Measurements from ENCODE around the gene STPG3. TPM values are rescaled to one million over a fixed set of nuclear protein-coding genes. Genes with fewer than 3 reads are reported as not detected.

The STPG3 gene
- total and polyA plus RNA-seq, 2 of the 13 experiments (the other 11 are each of a cell fraction or from before 2014, with no cell fraction given) = not detected

DNA sequence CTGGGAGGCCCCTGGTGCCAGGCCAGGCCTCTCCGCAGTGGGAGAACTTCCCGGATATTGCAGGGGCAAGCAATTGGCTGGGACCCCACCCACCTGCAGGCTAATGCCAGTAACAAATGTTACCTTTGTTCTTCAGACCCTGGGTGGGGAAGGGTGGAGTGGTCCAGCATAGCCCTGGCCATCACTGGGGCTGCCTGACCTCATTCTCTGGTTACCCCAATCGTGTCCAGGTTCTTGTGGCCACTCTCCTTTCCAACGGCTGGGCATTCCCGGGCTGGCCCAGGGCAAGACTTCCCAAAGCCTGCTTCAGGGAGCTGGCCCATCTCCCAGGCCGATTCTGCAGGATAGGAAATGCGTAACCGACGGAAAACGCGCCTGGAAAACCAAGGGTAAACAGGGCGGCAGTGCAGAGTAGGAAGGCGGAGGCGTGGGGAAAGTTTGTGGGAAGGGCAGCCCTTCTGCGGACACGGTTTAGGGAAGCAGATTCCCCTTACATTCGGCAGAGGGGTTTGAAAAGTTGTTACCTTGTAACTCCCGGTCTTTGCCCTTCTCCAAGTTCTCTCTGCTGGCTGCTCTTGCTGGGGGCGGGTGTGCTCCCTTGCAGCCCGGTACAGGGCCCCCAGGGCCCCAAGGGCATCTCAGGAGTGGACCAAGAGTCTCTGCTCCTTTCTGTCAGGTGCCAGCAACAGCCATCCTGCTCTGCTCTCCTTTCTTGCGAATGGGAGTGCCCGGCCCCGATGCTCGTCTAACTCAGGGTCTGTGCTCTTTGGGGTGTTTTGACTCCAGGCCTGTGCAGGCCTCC is 47.5 kb downstream of the STPG3 start:
- CTCF ChIA-PET (ENCODE audit: low intra/inter-chr PET ratio, low total read pairs) = no interaction called here
- WGBS (ENCODE audit: low lambda C conversion rate) = 3% methylated on average over 18 of the region's 24 CpGs
- POLR2A ChIA-PET = interaction anchor here (2.2 kb wide), 1 partner anchor 21 kb away, joined by 7 read pairs; the partner anchor contains the start of gene TOR4A
- intact Hi-C loops (cut with micrococcal nuclease; ENCODE audit: unreplicated experiment) = no loop called here
- BruUV-seq (replicated peaks) = no TSS peak
- Histone ChIP-seq H3K36me3 (replicated peaks in 1 of 2; ENCODE audit: control insufficient read depth in 1 of 2, insufficient read depth in 2 of 2, low read length in 2 of 2) (no peaks in the 10 kb centered on the region), H2AFZ (ENCODE audit: low read length) (no peak overlapping the region), H4K20me1 (ENCODE audit: insufficient read depth, low read length) (no peaks in the 10 kb centered on the region), H3K79me2 (ENCODE audit: insufficient read depth, low read length) (no peaks in the 10 kb centered on the region), H3K9ac (ENCODE audit: insufficient read depth, low read depth, low read length) (no peak overlapping the region), H3K4me3 (replicated peaks in 1 of 3; ENCODE audit: insufficient read depth in 1 of 3, low read depth in 2 of 3, low read length in 3 of 3) (peak overlapping the region in 2 of 3 experiments; percentile 8 to 48; a peak in 1 of 6 replicates), H3K9me3 (ENCODE audit: low read length) (no peaks in the 10 kb centered on the region), H3K27me3 (ENCODE audit: control insufficient read depth in 1 of 2, insufficient read depth in 2 of 2, low read length in 2 of 2) (peaks cover 8 to 53% of the 10 kb centered on the region in 2 experiments; a peak in 4 of 5 replicates), H3K4me1 (ENCODE audit: insufficient read depth, low read length) (peaks cover 73% of the 10 kb centered on the region), H3K4me2 (ENCODE audit: low read depth, low read length) (peak overlapping the region; percentile 63), H3K27ac (ENCODE audit: extremely low read length, insufficient read depth, low read length) (no peak overlapping the region)
- TF ChIP-seq PHF21A (CRISPR knock-in tag; IDR thresholded peaks at IDR 0.05) (0 out of 2 replicates have a peak, but pooled peaks have one; percentile 8), ZNF800 (CRISPR knock-in tag; IDR thresholded peaks at IDR 0.05) (peak; percentile 75), SALL1 (CRISPR knock-in tag; IDR thresholded peaks at IDR 0.05) (0 out of 2 replicates have a peak, but pooled peaks have one; percentile 8), FOXA1 (IDR thresholded peaks at IDR 0.05) (no peak), FOXA1 (CRISPR knock-in tag; IDR thresholded peaks at IDR 0.05) (0 out of 2 replicates have a peak, but pooled peaks have one; percentile 22), ZNF737 (CRISPR knock-in tag; IDR thresholded peaks at IDR 0.05; ENCODE audit: borderline replicate concordance) (no peak), ZNF678 (CRISPR knock-in tag; IDR thresholded peaks at IDR 0.05) (0 out of 2 replicates have a peak, but pooled peaks have one; percentile 35), HOXD1 (CRISPR knock-in tag; IDR thresholded peaks at IDR 0.05) (no peak), NR2F6 (IDR thresholded peaks at IDR 0.05) (no peak), NR2F6 (CRISPR knock-in tag; IDR thresholded peaks at IDR 0.05) (0 out of 2 replicates have a peak, but pooled peaks have one; percentile 2), HCFC1 (IDR thresholded peaks at IDR 0.05; ENCODE audit: low read depth, low read length) (no peak), MED13 (CRISPR knock-in tag; IDR thresholded peaks at IDR 0.05) (no peak), FOXC1 (CRISPR knock-in tag; IDR thresholded peaks at IDR 0.05; ENCODE audit: borderline replicate concordance) (no peak), HNRNPLL (IDR thresholded peaks at IDR 0.05; ENCODE audit: low read depth, low read length, poor library complexity, severe bottlenecking) (peak; percentile 90), SAP130 (CRISPR knock-in tag; IDR thresholded peaks at IDR 0.05; ENCODE audit: low read depth) (no peak), HDAC1 (CRISPR knock-in tag; IDR thresholded peaks at IDR 0.05) (0 out of 2 replicates have a peak, but pooled peaks have one; percentile 20)
- TF ChIP-seq, protein P1, sequence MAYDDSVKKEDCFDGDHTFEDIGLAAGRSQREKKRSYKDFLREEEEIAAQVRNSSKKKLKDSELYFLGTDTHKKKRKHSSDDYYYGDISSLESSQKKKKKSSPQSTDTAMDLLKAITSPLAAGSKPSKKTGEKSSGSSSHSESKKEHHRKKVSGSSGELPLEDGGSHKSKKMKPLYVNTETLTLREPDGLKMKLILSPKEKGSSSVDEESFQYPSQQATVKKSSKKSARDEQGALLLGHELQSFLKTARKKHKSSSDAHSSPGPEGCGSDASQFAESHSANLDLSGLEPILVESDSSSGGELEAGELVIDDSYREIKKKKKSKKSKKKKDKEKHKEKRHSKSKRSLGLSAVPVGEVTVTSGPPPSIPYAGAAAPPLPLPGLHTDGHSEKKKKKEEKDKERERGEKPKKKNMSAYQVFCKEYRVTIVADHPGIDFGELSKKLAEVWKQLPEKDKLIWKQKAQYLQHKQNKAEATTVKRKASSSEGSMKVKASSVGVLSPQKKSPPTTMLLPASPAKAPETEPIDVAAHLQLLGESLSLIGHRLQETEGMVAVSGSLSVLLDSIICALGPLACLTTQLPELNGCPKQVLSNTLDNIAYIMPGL (CRISPR knock-in tag; IDR thresholded peaks at IDR 0.05; ENCODE audit: borderline replicate concordance in 1 of 2, low read depth in 1 of 2) = 0 out of 4 replicates have a peak, but pooled peaks of 1 of the 2 experiments have one; percentile 25
- ATAC-seq (no peak), FAIRE-seq (no peak), DNase-seq (ENCODE audit: low spot score) (no peak)
- in situ Hi-C loops (cut with HindIII; ENCODE audit: extremely low pct_ligation_motif_present, low pct_unique_long_range_greater_than_20kb) = no loop called here

All from HepG2 (cell line).